Measurements from ENCODE around the gene CEACAM21.
A peak's percentile ranks its signal among the peaks of the same experiment; 100 is the strongest.
"Not testable (repeated sequence)": the region's sequence is repeated elsewhere in the genome, so short reads cannot be mapped to it uniquely, and the experiment has no call there.

The CEACAM21 gene

DNA sequence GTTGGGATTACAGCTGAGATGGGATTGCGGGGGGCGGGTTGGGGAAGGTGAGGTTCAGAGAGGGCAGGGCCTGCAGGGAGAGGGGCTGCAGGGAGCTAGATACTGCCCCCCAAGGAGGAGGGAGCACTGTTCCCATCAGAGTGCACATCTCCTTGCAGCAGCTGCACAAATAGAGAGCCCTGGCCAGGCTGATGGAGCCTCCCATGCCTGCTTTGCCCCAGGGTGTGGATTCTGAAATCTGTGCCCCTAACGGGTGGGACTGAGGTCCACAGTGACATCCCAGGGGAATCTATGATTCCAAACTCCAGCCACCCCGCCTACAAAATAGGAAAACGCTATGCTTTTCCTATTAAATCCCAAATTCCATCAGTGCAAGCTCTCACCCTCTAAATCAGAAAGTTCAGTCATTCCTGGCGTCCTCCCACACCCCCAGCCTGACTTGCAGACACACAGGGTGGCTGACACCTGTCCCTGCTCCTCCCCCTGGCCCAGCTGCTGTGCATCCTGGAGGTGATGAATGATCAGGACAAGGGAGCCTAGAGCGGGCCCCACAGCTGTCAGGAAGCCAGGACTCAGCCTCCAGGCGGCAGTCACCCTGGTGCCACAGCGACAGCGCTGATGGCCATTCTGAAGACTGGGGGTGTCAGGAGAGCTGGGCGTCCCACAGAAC is 6.3 kb upstream of the CEACAM21 start:
- no peak for TF ChIP-seq CTCF (IDR thresholded peaks at IDR 0.05; ENCODE audit: low read depth, low read length, missing control alignments)
- no peak for DNase-seq (ENCODE audit: low read depth)
- H3K4me3 ChIP-seq (ENCODE audit: low read depth, low read length), result no peak overlapping the region

GRCh38 chr19:41570179-41570578 is 5.8 kb upstream of the CEACAM21 start:
- DNase-seq (ENCODE audit: low read depth), result no peak
- TF ChIP-seq CTCF (IDR thresholded peaks at IDR 0.05; ENCODE audit: low read depth, low read length, missing control alignments), result no peak
- H3K4me3 ChIP-seq (ENCODE audit: low read depth, low read length), result no peak overlapping the region

- peak; percentile 49 for DNase-seq (ENCODE audit: low read depth)
- peak; percentile 92 for TF ChIP-seq CTCF (IDR thresholded peaks at IDR 0.05; ENCODE audit: low read depth, low read length, missing control alignments)
Observed at GRCh38 chr19:41570639-41571112, 5.3 kb upstream of the CEACAM21 start.

GRCh38 chr19:41577144-41577830 is 1.3 kb downstream of the CEACAM21 start:
- TF ChIP-seq CTCF (IDR thresholded peaks at IDR 0.05; ENCODE audit: low read depth, low read length, missing control alignments), result no peak
- H3K4me3 ChIP-seq (ENCODE audit: low read depth, low read length), result no peak overlapping the region
- no peak for DNase-seq (ENCODE audit: low read depth)

More at GRCh38 chr19:41570639-41571112, 5.3 kb upstream of the CEACAM21 start:
- no peak overlapping the region for H3K4me3 ChIP-seq (ENCODE audit: low read depth, low read length)

DNA sequence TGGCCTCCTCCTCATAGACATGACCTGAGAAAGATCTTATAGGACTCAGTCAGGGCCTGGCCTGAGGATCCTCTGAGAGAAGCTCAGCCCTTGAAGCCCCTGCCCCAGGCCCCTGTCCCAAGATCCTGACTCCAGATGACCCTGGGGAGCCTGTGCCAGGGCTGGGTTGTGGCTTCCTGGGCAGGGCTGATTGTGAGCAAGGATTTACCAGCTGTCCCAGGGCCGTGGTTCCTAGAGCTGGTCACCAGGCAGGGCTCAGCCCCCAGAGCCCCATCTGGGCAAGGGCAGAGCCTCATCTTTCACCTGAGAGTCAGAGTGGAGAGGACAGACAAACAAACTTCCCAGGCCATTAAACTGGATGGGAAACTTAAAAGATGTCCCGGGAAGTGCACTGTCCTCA is 1.9 kb downstream of the CEACAM21 start:
- no peak for TF ChIP-seq CTCF (IDR thresholded peaks at IDR 0.05; ENCODE audit: low read depth, low read length, missing control alignments)
- DNase-seq (ENCODE audit: low read depth), result no peak
- no peak overlapping the region for H3K4me3 ChIP-seq (ENCODE audit: low read depth, low read length)

- no peak for TF ChIP-seq CTCF (IDR thresholded peaks at IDR 0.05; ENCODE audit: low read depth, low read length, missing control alignments)
- no peak overlapping the region for H3K4me3 ChIP-seq (ENCODE audit: low read depth, low read length)
- DNase-seq (ENCODE audit: low read depth), result no peak
Observed at GRCh38 chr19:41578886-41579285, 2.9 kb downstream of the CEACAM21 start.

DNA sequence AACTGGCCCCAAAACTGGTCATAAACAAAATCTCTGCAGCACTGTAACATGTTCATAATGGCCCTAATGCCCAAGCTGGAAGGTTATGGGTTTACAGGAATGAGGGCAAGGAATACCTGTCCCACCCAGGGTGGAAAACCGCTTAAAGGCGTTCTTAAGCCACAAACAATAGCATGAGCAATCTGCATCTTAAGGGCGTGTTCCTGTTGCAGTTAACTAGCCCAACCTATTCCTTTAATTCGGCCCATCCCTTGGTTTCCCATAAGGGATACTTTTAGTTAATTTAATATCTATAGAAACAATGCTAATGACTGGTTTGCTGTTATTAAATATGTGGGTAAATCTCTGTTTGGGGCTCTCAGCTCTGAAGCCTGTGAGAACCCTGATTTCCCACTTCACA is 5.1 kb downstream of the CEACAM21 start:
- DNase-seq (ENCODE audit: low read depth); H3K4me3 ChIP-seq (ENCODE audit: low read depth, low read length): not testable (repeated sequence)

DNA sequence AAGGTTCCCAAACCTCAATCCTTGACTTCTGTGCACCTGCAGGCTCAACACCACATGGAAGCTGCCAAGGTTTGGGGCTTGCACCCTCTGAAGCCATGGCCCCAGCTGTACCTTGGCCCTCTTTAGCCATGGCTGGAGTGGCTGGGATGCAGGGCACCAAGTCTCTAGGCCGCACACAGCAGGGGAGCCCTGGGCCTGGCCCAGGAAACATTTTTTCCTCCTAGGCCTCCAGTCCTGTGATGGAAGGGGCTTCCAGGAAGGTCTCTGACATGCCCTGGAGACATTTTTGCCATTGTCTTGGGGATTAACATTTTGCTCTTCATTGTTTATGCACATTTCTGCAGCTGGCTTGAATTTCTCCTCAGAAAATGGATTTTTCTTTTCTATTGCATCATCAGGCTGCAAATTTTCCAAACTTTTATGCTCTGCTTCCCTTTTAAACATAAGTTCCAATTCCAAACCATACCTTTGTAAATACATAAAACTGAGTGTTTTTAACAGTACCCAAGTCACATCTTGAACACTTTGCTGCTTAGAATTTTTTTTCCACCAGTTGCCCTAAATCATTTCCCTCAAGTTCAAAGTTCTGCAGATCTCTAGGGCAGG is 6.7 kb downstream of the CEACAM21 start:
- DNase-seq (ENCODE audit: low read depth); H3K4me3 ChIP-seq (ENCODE audit: low read depth, low read length): not testable (repeated sequence)
